GM21717 (cell line): ENCODE results near the gene LDHA.
"Not testable (repeated sequence)": the region's sequence is repeated elsewhere in the genome, so short reads cannot be mapped to it uniquely, and the experiment has no call there.

Source experiments
- ATAC-seq: cut with Tn5 transposase; IDR thresholded peaks from one replicate; pipeline ENCODE4 v1.9.1; 2021; ENCODE audit warnings: mild to moderate bottlenecking, moderate library complexity; ENCODE audit not compliant: unreplicated experiment

The LDHA gene

DNA sequence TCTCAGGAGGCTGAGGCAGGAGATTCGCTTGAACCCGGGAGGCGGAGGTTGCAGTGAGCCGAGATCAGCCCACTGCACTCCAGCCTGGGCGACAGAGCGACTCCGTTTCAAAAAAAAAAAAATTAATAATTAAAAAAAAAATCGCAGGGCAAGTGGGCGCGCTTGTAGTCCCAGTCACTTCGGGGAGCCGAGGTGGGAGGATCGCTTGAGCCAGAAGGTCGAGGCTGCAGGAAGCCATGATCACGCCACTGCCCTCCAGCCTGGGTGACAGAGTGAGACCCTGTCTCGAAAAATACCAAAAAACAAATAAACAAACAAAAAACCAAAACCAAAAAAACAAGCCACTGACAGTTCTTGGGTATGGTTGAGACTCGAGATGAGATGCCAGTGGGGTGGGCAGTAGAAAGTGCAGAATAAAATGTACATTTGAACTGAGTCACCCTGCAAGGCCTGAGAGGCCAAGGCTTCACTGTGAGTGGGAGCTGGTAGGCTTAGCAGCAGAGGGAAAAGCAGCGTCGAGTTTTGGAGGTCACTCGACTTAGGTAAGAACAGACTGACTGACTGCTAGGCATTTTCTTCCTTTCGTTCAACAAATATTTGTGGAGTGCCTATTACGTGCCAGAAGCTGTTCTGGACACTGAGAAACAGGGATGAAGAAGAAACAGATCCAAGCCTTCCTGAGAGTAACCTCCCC lies 635 bp upstream of the LDHA start:
- no peak for ATAC-seq

DNA sequence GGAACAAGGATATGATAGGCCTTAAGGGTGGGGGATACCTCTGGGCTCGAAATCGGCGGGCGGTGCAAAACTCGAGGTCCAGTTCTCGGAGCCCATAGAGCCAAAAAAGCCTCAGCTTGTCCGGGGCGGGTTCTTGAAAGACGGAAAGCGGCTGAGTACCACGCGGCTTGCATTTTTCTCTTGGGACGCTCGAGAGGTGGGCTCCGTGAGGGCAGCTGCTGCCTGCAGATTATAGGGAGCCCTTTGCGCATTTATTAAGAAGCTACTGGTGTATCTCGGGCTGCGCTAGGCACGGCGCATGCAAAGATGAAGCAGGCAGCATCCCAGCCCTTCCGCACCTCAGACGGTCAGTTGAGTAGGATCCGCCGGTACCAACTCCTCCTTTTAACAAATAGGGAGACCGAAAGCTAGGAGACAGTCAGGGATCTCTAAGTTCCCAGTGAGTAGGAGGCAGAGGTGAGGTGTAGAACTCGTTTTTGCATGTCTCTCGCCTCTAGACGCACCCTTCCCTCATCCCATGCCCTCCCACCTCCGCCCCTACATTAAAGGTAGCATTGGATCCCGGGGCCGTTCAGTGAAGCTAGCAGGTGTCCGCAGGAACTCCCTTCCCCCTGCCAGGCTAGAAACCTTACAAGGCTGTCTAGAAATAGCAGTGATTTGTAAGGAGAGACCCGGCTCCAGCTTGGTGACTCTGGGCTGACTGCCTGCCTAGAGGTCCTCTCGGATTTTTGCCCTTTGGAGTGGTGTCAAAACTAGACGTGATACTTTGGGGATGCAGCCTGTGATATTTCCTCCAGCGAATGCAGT lies 768 bp downstream of the LDHA start:
- no peak for ATAC-seq

DNA sequence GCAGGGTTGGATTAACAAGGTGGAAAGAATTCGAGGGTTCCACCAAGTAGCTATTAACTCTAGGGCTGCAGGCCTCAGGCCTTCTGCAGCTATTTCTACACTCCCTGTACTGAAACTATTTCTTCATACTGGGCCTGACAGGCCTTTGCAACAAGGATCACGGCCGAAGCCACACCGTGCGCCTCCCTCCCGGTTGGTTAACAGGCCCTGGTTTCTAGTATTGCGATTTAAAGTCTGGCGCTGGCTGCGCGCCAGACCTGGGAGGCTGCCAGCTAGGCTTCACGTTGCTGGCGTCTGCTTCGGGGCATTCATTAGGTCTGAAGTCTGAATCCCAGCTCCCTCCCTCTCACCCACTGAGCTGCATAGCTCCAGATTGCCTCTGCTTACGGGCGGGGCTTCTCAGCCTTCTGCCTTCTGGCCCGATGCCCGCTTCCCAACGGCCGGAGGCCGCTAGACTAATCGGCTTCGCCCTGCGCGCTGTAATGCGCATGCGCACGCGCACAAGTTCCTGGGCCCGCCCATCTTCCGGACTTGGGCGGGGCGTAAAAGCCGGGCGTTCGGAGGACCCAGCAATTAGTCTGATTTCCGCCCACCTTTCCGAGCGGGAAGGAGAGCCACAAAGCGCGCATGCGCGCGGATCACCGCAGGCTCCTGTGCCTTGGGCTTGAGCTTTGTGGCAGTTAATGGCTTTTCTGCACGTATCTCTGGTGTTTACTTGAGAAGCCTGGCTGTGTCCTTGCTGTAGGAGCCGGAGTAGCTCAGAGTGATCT lies 1.6 kb downstream of the LDHA start:
- ATAC-seq = peak; percentile 47

DNA sequence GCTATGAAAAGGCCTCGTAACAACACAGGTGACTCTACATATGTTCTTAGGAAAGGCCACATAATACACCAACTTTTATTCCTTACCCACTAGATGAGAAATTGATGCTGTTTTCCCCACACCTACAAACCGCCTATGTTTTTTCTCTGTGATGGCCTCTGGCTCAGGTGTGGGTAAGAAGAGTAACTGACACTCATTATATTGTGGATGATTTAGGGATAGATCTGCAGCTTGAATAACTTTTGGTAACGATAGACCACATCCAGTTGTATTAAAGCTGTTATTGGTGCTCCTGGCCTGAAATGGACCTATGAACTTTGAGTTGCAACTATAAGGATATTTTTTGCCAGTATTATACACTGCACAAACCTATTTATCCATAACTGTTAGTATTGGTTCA lies 3.6 kb downstream of the LDHA start:
- no peak for ATAC-seq

GRCh38 chr11:18401077-18401476 lies 6.7 kb downstream of the LDHA start:
- not testable (repeated sequence) for ATAC-seq

GRCh38 chr11:18404062-18404461 lies 9.7 kb downstream of the LDHA start:
- no peak for ATAC-seq

GRCh38 chr11:18407400-18407799 lies 13.0 kb downstream of the LDHA start:
- not testable (repeated sequence) for ATAC-seq

DNA sequence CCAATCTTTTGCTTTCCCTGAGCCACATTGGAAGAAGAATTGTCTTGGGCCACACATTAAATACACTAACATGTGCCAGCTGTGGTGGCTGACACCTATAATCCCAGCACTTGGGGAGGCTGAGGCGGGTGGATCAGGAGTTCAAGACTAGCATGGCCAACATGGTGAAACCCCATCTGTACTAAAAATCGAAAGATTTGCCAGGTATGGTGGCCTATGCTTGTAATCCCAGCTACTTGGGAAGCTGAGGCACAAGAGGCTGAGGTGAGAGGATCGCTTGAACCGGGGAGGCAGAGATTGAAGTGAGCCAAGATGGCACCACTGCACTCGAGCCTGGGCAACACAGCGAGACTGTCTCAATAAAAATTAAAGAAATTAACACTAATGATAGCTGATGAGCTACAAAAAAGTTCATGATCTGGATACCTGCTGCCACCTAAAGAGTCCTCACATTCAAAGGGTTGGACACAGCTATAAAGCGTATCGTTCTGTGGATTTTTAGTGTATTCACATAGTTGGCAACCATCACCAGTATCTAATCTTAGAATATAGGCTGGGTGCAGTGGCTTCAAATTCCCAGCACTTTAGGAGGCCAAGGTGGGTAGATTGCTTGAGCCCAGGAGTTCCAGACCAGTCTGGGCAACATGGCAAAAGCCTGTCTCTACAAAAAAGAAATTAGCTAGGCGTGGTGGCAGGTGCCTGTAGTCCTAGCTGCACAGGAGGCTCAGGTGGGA lies 14.4 kb downstream of the LDHA start:
- no peak for ATAC-seq

DNA sequence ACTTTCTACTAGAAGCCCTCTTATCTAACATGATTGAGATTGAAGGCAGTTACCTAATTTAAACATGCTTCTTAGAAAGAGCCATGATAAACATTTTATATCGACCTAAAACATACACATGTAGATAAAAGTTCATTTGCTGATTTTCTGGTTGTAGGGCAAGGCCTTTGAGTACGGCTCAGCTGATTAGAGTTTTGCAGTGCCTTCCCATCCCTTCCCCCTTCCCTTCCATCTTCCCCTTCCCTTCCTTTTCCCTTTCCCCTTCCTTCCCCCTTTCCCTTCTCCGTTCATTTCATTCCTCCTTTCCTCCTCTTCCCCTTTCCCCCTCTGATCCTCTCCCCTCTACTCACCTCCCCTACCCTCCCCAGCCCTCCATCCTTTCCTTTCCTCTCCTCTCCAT lies 22.1 kb downstream of the LDHA start:
- ATAC-seq = no peak

DNA sequence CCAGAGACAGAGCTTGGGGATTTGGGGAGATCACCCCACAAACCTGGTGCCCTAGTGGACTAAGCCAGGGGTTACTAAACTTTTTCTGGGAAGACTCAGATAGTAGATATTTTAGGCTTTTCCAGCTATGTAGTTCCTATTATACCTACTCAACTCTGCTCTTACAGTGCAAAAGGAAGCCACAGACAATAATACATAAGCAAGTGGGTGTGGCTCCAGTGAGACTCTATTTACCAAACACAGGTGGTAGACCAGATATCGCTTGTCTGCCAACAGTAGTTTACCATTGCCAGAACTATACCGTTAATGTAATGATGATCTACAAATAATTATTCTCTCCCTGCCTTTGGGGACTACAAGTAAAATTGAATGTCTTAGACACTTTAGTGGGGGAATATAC lies 24.7 kb downstream of the LDHA start:
- ATAC-seq = no peak

GRCh38 chr11:18420067-18420466 lies 25.7 kb downstream of the LDHA start:
- ATAC-seq = no peak

DNA sequence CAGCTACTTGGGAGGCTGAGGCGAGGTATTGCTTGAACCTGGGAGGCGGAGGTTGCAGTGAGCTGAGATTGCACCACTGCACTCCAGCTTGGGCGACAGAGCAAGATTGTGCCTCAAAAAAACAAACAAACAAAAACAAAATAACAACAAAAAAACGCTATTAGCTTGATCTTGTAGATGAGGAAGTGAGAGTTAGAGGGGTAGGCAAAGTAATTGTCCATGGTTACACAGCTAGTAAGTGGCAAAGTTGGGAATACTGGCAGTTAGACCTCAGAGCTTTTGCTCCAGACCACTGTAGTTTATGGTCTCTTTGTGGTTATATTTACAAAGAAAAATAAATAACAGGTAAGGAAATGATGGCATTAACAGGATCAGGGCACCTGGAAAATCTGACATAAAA lies 32.9 kb downstream of the LDHA start:
- no peak for ATAC-seq

- no peak for ATAC-seq
Observed at GRCh38 chr11:18429332-18429731, 35.0 kb downstream of the LDHA start.

- ATAC-seq = no peak
Observed at GRCh38 chr11:18438691-18439090, 44.3 kb downstream of the LDHA start.

DNA sequence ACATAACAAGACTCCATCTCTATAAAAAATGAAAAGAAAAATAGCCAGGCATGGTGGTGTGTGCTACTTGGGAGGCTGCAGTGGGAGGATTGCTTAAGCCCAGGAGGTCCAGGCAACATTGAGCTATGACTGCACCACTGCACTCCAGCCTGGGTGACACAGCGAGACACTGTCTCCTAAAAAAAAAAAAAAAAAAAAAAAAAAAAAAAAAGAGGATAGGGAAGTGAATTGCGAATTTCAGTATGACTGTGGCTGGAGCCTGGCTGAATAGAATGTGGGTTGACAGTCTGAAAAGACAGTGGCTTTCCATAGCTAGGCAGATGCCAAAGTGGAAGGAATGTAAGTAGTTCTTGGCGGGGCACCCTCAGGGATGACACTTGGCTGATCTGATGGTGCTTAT lies 54.9 kb downstream of the LDHA start:
- no peak for ATAC-seq

GRCh38 chr11:18452927-18453326 lies 58.6 kb downstream of the LDHA start:
- no peak for ATAC-seq

DNA sequence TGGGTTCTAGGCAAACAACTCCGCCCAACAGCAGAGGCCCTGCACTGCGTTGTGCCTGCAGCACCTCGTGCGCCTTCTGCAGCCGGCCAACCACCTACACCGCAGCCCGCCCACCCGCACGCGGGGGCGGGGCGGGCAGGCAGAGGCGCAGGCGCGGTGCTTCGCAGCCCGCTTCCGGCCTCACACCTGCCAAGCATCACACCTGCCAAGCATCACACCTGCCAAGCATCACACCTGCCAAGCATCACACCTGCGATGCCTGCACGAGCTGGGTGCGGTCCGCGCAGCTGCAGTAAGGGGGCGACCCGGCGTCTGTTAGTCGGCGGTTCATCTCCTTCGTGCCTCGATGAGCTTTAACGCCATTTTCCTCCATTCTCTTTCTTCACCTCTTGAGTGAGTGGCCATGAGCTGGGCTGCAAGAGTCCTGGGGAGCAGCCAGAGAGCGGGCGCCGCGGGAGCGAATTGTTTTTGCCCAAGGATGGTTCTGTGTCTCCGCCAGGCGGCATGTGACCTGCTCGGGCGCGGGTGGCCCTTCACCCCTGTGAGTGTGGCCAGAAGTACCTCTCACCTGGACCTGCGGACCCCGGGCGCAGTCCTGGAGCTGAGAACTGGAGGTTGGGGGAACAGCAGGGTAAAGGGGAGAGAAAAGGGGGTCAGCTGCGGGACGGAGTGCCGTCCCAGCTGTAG lies 61.5 kb downstream of the LDHA start, which contains the start of gene LDHAL6A:
TSS of gene LDHAL6A (plus strand) at position 171 of the 687 bp plus-strand sequence. CDS start 825 bp downstream, outside the sequence.
- ATAC-seq = no peak

GRCh38 chr11:18457450-18457849 lies 63.1 kb downstream of the LDHA start:
- ATAC-seq = no peak
